SK-N-SH (cell line): ENCODE results near the gene RHCE. TPM values are rescaled to one million over a fixed set of nuclear protein-coding genes. Genes with fewer than 3 reads are reported as not detected.

ENCODE experiments used
- CTCF ChIA-PET: fragments of 300-600, 350-600 bp; formaldehyde crosslinking; extraction: SDS; loops from one replicate; lab custom pipeline; 2021; lab: Yijun Ruan, JAX
- POLR2A ChIA-PET: fragments of 350-600 bp; sonication (Branson Sonifier 250); formaldehyde crosslinking; extraction: SDS; loops from one replicate; lab custom pipeline; 2020; ENCODE audit warnings: antibody characterized with exemption, inconsistent platforms; lab: Yijun Ruan, JAX
- DNase-seq: peaks from one replicate; pipeline ENCODE4 v3.0.0; 2012
- H2AFZ ChIP-seq: fragments of 200-600 bp; sonication (generic); 2 replicates; pipeline ENCODE4 v1.8.1; 2016; ENCODE audit warnings: antibody characterized with exemption, mild to moderate bottlenecking, low read depth
- H3F3A ChIP-seq: fragments of 200-600 bp; sonication (generic); replicated peaks from 2 replicates; pipeline ENCODE3; 2016; ENCODE audit warnings: antibody characterized with exemption, mild to moderate bottlenecking; ENCODE audit not compliant: insufficient read depth
- H3K27ac ChIP-seq, 2 experiments: fragments of 200-500 bp in 1 of 2; fragments of 200-600 bp in 1 of 2; sonication (Bioruptor generic) in 1 of 2; sonication (generic), shearing (Covaris generic) in 1 of 2; 2 replicates each; pipeline versions ENCODE4 v1.5.1 to v1.6.1; 2014 to 2016; ENCODE audit warnings: low read depth in 2 of 2, inconsistent platforms in 1 of 2, low read length in 1 of 2, mild to moderate bottlenecking in 1 of 2, mixed read lengths in 1 of 2
- H3K27me3 ChIP-seq: fragments of 200-600 bp; sonication (generic), shearing (Covaris generic); 2 replicates; pipeline ENCODE4 v1.6.1; 2016; ENCODE audit warnings: mixed run types; ENCODE audit not compliant: insufficient read depth
- H3K36me3 ChIP-seq, 2 experiments: fragments of 200-500 bp in 1 of 2; fragments of 200-600 bp in 1 of 2; sonication (Bioruptor generic) in 1 of 2; sonication (generic) in 1 of 2; replicated peaks in 1 of 2; 2 replicates each; pipeline versions ENCODE3 to v1.5.1; 2014 to 2016; ENCODE audit warnings: low read length in 1 of 2, mild to moderate bottlenecking in 1 of 2; ENCODE audit not compliant: insufficient read depth in 2 of 2, control insufficient read depth in 1 of 2
- H3K4me1 ChIP-seq, 2 experiments: fragments of 200-500 bp in 1 of 2; fragments of 200-600 bp in 1 of 2; sonication (Bioruptor generic) in 1 of 2; sonication (generic), shearing (Covaris generic) in 1 of 2; 2 replicates each; pipeline versions ENCODE4 v1.5.1 to v1.6.1; 2014 to 2016; ENCODE audit warnings: low read depth in 1 of 2, low read length in 1 of 2, mixed run types in 1 of 2; ENCODE audit not compliant: insufficient read depth in 2 of 2, control insufficient read depth in 1 of 2
- H3K4me2 ChIP-seq: fragments of 200-600 bp; sonication (generic), shearing (Covaris generic); 2 replicates; pipeline ENCODE4 v1.6.1; 2017; ENCODE audit warnings: mixed run types
- H3K4me3 ChIP-seq, 2 experiments: fragments of 200-500 bp in 1 of 2; fragments of 200-600 bp in 1 of 2; sonication (Bioruptor generic) in 1 of 2; sonication (generic), shearing (Covaris generic) in 1 of 2; 2 replicates each; pipeline versions ENCODE4 v1.5.1 to v1.8.1; 2014 to 2016; ENCODE audit warnings: low read depth in 2 of 2, inconsistent platforms in 1 of 2, low read length in 1 of 2, mild to moderate bottlenecking in 1 of 2, mixed read lengths in 1 of 2, moderate library complexity in 1 of 2
- H3K79me2 ChIP-seq: fragments of 200-600 bp; sonication (generic); 2 replicates; pipeline ENCODE4 v1.8.1; 2017; ENCODE audit warnings: mild to moderate bottlenecking; ENCODE audit not compliant: insufficient read depth
- H3K9ac ChIP-seq: fragments of 200-600 bp; sonication (generic); 2 replicates; pipeline ENCODE4 v1.6.1; 2017; ENCODE audit warnings: mixed run types
- H3K9me2 ChIP-seq: fragments of 200-600 bp; sonication (generic); 2 replicates; pipeline ENCODE4 v1.6.1; 2017; ENCODE audit warnings: mixed run types
- H3K9me3 ChIP-seq: fragments of 200-600 bp; sonication (generic); 2 replicates; pipeline ENCODE4 v1.6.1; 2017; ENCODE audit warnings: mixed run types, mild to moderate bottlenecking, moderate library complexity
- H4K20me1 ChIP-seq: fragments of 200-600 bp; sonication (generic); 2 replicates; pipeline ENCODE4 v1.6.1; 2017; ENCODE audit warnings: mild to moderate bottlenecking, mixed run types; ENCODE audit not compliant: insufficient read depth
- FOSL2 ChIP-seq: IDR thresholded peaks from 2 replicates; pipeline ENCODE4 v1.4.0; 2012; ENCODE audit warnings: low read depth, mild to moderate bottlenecking, moderate library complexity, borderline replicate concordance
- MAX ChIP-seq: IDR thresholded peaks from 2 replicates; pipeline ENCODE4 v1.4.0; 2012; ENCODE audit warnings: low read depth
- MEF2A ChIP-seq: IDR thresholded peaks from 2 replicates; pipeline ENCODE4 v1.4.0; 2012; ENCODE audit warnings: low read depth, borderline replicate concordance
- MXI1 ChIP-seq: IDR thresholded peaks from 2 replicates; pipeline ENCODE4 v1.6.1; 2012; ENCODE audit warnings: mild to moderate bottlenecking, low read depth, low read length, improper control_type of control experiment
- NFIC ChIP-seq: IDR thresholded peaks from 2 replicates; pipeline ENCODE4 v1.4.0; 2012; ENCODE audit warnings: borderline replicate concordance
- POLR2AphosphoS5 ChIP-seq: IDR thresholded peaks from 2 replicates; pipeline ENCODE4 v1.6.1; 2012; ENCODE audit warnings: low read depth, low read length
- SIN3A ChIP-seq: IDR thresholded peaks from 2 replicates; pipeline ENCODE4 v1.6.1; 2012; ENCODE audit warnings: low read depth, mild to moderate bottlenecking, low read length, moderate library complexity, borderline replicate concordance
- TCF12 ChIP-seq: IDR thresholded peaks from 2 replicates; pipeline ENCODE4 v1.4.0; 2012
- USF2 ChIP-seq: fragments of 150-350 bp; IDR thresholded peaks from 2 replicates; pipeline ENCODE4 v1.6.1; 2017; ENCODE audit warnings: antibody characterized with exemption, low read length, low read depth, borderline replicate concordance
- WGBS: methylation state at CpG from one replicate; pipeline ENCODE4 v1.1.6; 2017; ENCODE audit warnings: low lambda C conversion rate; 5-methylcytosine and 5-hydroxymethylcytosine counted together
- polyA plus RNA-seq, 3 experiments: library from polyadenylated mRNA; depleted of rRNA; stranded (reverse); fragments of >200 nt; gene quantifications; 2 replicates each; pipeline ENCODE4 v1.2.3, GENCODE V29; 2012

Gene RHCE
- polyA plus RNA-seq, 1 of the 3 experiments (the other 2 are of a cell fraction): 0.54 TPM

- TF ChIP-seq MEF2A: no peak
- TF ChIP-seq POLR2AphosphoS5: no peak
- TF ChIP-seq, all 33 proteins: peak for 0
Observed at GRCh38 chr1:25432749-25433388, 12.2 kb upstream of the RHCE start (continued).

GRCh38 chr1:25431955-25432719, 11.5 kb upstream of the RHCE start:
- H3K4me2 ChIP-seq: peak overlapping the region; percentile 79
- WGBS: 11% methylated on average over 6 of the region's 6 CpGs
- ChIA-PET CTCF (interaction anchor here (0.6 to 2.6 kb wide), 9 partner anchors 10 to 480 kb away, joined by 3 to 9 read pairs (median 4); no protein-coding TSS in a partner anchor), POLR2A (interaction anchor here (0.6 to 0.9 kb wide), 2 partner anchors 9 to 295 kb away, joined by 3 to 5 read pairs; no protein-coding TSS in a partner anchor)
- H2AFZ ChIP-seq: no peak overlapping the region
- no peak for DNase-seq
- peaks cover 43% of the 10 kb centered on the region for H4K20me1 ChIP-seq
- no peaks in the 10 kb centered on the region for H3K9me2 ChIP-seq
- H3K27ac ChIP-seq: peak overlapping the region; percentile 37 to 81
- H3K9ac ChIP-seq: peak overlapping the region; percentile 86
- no peaks in the 10 kb centered on the region for H3K27me3 ChIP-seq
- TF ChIP-seq MXI1 (no peak), MAX (0 out of 2 replicates have a peak, but pooled peaks have one; percentile 19)
- H3K9me3 ChIP-seq: no peaks in the 10 kb centered on the region
- H3K4me1 ChIP-seq: peaks cover 22 to 35% of the 10 kb centered on the region in 2 experiments; a peak in 3 of 4 replicates
- peaks cover 64% of the 10 kb centered on the region for H3K79me2 ChIP-seq
- H3F3A ChIP-seq: peaks cover 6% of the 10 kb centered on the region
- H3K36me3 ChIP-seq: peaks cover 2 to 3% of the 10 kb centered on the region in 2 experiments
- peak overlapping the region; percentile 90 to 93 for H3K4me3 ChIP-seq

- ChIA-PET CTCF (interaction anchor here (0.6 to 2.6 kb wide), 10 partner anchors 11 to 479 kb away, joined by 3 to 9 read pairs (median 4); no protein-coding TSS in a partner anchor), POLR2A (interaction anchor here (0.6 to 0.9 kb wide), 2 partner anchors 10 to 296 kb away, joined by 3 to 5 read pairs; no protein-coding TSS in a partner anchor)
- peaks cover 18 to 30% of the 10 kb centered on the region in 2 experiments; a peak in 3 of 4 replicates for H3K4me1 ChIP-seq
- H3K4me2 ChIP-seq: peak overlapping the region; percentile 79
- peak overlapping the region; percentile 67 to 81 for H3K27ac ChIP-seq
- DNase-seq: peak; percentile 81
- peak overlapping the region; percentile 86 for H3K9ac ChIP-seq
- no peaks in the 10 kb centered on the region for H3K9me3 ChIP-seq
- H3K79me2 ChIP-seq: peaks cover 55% of the 10 kb centered on the region
- TF ChIP-seq FOSL2 (no peak), SIN3A (0 out of 2 replicates have a peak, but pooled peaks have one; percentile 32), TCF12 (no peak), NFIC (no peak), USF2 (no peak)
- peak overlapping the region; percentile 90 to 93 for H3K4me3 ChIP-seq
- WGBS: 0% methylated on average over 1 of the region's 89 CpGs
- no peaks in the 10 kb centered on the region for H3K9me2 ChIP-seq
- H3K36me3 ChIP-seq: peaks cover 0 to 3% of the 10 kb centered on the region in 2 experiments
- no peaks in the 10 kb centered on the region for H3K27me3 ChIP-seq
- H4K20me1 ChIP-seq: peaks cover 36% of the 10 kb centered on the region
- H2AFZ ChIP-seq: no peak overlapping the region
- peaks cover 6% of the 10 kb centered on the region for H3F3A ChIP-seq
Observed at GRCh38 chr1:25430967-25431881, 10.6 kb upstream of the RHCE start.
